ENCODE results near the gene SPATA32.

Gene SPATA32

DNA sequence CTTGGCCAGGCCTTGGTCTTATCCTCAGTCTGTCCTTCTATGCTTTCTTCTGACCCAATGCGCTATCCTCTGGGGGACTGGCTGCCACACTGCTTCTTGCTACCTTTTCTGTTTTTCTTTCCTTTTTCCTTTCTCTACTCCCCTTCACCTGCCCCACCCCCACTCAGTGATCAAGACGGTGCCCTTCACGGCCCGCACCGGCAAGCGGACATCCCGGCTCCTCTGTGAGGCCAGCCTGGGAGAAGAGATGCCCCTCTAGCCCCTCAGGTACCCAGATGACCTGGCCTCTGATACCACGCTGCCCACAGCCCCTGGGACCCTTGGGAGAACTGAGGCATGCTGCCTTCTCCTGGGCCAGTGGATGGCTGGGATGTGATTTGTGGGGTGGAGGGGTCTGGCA, 15.6 kb downstream of the SPATA32 start:
- no peak for DNase-seq

DNA sequence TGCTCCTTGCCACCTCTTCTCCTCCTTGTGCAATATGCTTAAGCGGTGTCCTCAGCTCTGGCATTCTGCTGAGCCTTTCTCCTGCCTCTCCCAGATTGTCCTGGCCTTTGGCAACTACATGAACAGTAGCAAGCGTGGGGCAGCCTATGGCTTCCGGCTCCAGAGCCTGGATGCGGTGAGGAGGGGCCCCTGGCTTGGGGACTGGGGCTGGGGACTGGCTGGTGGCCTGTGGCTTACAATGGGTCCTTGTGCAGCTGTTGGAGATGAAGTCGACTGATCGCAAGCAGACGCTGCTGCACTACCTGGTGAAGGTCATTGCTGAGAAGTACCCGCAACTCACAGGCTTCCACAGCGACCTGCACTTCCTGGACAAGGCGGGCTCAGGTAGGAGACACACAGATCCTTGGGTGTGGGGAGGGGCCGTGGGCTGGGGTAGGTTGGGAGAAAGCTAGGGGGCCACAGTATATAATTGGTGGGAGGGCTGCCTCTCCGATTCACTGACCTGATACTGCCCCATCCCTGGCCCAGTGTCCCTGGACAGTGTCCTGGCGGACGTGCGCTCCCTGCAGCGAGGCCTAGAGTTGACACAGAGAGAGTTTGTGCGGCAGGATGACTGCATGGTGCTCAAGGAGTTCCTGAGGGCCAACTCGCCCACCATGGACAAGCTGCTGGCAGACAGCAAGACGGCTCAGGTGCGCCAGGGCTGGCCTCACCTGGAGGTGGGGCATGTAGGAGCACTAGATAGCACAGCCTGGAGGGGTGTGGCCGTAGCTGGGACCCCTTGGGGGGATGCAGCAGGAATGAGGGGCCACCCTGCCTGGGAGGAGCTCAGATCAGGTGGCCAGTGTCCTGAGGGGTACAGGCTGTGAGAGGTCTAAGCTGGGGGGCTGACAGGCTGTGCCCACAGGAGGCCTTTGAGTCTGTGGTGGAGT, 16.9 kb downstream of the SPATA32 start:
- DNase-seq, result no peak

DNA sequence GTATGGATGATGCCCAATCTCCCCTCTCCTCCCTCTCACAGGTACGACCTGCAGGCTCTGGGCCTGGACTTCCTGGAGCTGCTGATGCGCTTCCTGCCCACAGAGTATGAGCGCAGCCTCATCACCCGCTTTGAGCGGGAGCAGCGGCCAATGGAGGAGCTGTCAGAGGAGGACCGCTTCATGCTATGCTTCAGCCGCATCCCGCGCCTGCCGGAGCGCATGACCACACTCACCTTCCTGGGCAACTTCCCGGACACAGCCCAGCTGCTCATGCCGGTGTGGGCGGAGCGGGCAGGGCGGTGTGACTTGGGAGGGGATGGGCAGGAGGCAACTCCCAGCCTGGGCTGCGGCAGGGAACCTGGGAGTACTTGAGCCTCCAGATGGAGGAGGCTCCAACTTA, 18.1 kb downstream of the SPATA32 start:
- no peak for DNase-seq

DNA sequence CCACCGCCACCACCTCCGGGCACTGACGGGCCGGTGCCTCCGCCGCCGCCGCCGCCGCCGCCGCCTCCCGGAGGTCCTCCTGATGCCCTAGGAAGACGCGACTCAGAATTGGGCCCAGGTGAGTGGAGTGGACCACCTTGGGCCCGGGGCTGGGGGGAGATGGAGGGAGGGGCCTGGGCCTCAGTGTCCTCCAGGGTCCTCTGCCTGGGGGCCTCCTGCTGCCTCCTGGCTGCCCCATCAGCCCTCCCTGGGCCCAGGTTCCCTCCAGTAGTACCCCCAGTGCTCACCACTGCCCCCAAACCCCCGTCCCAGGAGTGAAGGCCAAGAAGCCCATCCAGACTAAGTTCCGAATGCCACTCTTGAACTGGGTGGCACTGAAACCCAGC, 19.9 kb downstream of the SPATA32 start:
- DNase-seq, result no peak

DNA sequence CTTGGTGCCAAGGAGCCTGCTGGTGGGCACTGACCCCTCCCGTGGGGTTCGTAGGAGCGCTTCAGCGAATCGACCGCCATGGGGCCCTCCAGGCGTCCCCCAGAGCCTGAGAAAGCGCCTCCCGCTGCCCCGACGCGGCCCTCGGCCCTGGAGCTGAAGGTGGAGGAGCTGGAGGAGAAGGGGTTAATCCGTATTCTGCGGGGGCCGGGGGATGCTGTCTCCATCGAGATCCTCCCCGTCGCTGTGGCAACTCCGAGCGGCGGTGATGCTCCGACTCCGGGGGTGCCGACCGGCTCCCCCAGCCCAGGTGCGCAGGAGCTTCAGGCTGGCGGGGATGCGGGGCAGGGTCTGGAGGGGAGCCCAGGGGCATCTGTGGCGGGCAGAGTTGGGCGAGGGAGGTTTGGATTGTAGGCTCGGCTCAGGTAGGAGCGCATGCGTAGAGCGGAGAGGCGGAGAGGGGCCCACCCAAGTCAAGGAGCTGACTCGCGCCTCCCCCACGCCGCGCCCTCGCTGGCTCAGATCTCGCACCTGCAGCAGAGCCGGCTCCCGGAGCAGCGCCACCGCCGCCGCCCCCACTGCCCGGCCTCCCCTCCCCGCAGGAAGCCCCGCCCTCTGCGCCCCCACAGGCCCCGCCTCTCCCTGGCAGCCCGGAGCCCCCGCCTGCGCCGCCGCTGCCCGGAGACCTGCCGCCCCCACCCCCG, 20.4 kb downstream of the SPATA32 start:
- DNase-seq, result no peak

DNA sequence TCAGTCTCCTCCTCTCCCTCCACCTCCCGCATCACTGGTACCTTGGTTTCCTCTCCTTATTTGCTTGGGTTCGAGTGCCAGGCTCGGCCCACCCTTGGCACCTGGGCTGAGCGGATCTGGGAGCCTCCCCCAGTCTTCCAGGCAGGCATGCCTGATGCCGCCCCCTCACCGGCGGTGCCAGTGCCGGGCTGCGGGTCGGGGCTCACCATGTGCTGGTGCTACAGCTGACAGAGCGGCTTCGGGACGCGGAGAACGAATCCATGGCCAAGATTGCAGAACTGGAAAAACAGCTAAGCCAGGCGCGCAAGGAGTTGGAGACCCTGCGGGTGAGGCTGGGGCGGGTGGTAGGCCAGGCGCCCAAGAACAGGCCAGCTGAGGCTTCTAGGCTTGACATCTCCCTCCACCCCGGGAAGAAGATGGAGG, 21.0 kb downstream of the SPATA32 start:
- no peak for DNase-seq

DNA sequence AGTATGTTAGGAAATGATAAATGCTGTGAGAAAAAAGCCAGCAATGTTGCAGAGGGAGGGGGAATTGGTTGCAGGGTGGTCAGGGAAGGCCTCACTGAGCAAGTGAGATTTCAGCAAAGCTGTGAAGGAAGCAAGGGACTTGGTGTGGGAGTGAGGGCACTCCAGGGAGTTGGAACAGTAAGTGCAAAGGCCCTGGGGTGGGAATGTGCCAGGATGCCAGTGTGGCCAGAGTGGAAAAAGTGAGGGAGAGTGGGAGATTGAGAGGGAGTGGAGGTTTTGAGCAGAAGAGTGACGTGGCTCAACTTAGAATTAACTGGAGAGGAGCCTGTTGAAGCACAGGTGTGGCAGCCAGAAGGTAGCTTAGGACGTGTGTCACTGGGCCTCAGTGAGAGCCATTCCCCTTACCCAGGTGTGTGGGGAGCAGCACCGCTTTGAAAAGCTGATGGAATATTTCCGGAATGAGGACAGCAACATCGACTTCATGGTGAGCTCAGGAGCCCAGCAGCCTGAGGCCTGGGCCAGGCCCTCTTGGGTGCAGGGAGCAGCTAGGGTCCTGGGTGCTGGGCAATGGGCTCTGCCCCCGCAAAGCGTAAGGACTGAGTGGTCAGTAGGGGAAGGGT, 23.6 kb downstream of the SPATA32 start:
- no peak for DNase-seq

DNA sequence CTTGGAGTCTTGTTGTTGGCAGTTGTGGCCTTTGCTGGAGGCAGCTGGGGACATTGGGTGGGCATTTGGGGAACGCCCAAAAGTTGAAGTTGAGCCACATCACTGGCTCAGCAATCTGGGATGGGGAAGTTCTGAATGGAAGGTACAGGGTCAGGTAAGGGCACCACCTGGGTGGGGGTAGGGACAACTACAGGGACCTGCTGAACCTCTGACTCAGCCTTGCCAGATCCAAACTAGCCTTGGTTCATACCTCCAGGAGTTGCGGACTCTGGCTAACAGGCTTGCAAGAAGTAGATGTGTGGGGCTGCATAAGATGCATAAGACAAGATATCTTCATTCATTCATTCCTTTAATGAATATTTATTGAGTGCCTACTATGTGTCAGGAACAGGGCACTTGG, 24.2 kb downstream of the SPATA32 start:
- DNase-seq, result no peak

DNA sequence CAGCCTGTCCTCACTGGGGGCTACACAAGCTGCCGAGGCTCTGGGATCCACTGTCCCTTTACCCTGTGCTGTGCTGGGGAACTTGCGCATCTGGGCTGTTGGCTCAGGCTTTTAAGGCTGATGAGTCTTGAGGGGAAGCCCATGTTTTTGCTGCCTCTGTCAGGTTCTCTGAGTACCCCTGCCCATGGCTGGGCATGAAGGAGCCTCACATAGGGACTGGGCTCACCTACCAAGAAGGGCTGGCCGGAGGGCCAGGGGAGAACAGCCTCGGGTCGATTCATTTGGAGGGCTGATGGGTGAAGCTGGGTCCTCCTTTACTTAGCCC, 25.6 kb downstream of the SPATA32 start:
- DNase-seq, result no peak

DNA sequence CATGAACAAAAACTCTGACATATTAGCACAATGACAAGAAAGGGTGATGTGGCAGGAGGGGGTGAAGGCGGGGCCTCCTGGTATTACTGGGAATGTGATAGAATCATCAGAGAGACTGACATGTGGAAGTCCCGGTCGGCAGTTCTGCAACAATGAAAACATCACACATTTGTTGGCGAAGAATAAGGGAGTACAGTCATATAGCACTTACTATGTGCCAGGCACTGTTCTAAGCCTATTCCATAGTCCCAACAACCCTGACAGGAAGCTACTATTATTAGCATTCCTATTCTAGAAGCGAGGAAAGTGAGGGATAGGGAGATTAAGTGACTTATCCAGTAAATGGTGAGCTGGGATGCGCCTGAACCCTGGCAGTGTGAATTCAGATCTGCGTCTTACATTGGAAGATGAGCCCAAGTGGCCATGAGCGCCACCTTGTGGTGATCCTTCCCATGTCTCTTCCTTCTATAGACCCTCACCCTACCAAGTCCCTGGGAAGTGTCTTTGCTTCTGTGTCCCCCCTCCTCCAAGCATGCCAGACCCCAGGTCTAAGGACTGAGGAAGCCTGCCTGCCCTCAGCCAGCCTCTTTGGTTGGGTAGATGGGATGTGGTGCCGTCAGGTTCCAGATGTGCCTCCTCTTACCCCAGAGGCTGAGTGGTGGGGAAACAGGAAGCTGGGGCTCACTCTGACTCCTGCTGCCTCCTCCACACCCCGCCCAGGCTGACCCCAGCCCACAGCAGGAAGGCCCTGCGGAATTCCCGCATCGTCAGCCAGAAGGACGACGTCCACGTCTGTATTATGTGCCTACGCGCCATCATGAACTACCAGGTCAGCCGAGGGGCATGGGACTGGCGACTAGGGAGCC, 26.2 kb downstream of the SPATA32 start:
- DNase-seq, result peak; percentile 93

DNA sequence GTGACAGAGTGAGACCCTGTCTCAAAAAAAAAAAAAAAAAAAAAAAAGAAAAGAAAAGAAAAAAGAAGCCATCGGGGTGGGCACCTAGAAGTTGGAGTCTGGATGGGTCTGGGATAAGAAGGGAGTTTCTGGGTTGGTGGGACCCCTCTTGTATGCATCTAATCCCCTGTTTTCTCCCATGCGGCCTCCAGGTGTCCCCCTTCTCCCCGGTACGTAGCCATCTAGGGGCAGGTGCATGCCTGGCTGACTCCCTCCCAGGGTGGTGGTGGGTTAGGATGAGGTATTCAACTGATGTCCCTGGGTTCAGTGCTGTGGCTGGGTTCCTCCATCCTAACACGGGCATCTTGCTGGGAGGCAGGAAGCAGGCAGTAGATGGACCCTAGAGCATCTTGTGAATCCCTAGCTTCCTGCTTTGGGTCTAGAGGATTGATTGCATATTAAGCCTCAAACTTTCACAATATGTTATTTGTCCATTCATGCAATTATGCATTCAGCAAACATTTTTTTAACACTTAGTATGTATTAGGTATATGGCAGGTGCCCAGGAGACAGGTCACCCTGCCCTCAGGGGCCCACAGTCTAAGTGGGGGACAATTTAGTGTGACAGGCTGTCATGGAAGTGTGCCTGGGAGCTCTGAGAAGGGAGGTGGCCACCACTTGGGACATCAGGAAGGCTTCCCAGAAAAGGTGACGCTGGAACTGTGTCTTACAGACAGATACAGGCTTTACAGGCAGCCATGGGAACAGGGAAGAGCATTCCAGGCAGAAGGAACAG, 27.1 kb downstream of the SPATA32 start:
- peak; percentile 73 for DNase-seq

DNA sequence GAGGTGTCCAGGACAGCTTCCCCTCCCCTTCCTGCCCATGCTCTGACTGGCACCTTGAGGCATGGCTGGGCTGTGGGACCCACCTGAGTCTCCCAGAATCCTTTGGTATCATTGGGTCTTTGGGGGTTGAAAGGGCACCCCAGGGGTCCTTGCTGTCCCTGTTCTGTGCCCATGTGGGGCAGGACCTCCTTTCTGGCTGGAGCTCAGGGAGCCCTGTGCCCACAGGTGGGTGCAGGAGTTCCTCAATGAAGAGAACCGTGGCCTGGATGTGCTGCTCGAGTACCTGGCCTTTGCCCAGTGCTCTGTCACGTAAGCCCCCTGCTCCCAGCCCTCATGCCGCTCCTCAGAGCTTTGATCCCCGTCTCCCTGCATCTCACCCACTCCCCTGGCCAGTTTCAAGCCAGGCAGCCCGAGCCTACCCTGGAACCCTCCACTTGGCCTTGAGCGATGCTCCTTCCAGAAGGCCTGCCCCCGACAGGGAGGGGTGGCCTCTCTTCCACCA, 28.4 kb downstream of the SPATA32 start:
- DNase-seq, result no peak

DNA sequence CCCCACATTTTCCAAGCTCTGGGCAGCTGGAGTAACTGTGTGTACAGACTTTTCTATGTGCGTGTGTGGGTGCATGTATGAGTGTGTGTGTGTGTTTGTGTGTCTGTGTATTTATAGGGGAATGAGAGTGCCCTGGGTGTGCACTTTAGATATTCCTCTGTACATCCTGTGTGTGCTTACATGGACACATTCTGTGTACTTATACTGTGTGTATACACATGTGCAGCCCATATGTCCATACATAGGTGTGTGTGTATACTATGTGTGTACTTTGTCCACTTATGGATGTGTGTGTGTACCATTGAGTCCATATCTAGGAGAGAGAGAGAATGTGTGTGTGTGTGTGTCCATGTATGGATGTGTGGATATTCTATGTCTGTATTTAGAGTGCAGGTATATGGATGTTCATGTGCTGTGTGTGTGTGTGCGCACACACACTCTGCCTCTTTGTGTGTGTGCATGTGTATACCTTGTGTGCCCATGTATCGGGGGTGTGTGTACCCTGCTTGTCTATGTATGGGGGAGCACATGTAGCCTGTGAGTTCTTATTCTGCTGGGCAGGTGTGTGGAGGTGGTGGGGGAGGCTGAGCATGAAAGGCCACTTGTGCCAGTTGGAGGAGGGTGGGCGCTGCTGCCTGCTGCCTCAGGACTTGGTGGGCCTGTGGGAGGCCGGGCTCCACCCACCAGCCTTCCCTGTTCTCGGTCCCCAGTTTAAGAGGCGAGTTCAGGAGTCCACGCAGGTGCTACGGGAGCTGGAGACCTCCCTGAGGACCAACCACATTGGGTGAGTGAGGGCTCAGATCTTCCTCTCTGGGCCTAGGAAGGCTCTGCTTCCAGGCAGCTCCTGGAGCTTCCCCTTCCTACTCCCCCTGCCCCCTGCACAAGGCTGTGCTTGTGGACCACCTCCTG, 29.1 kb downstream of the SPATA32 start:
- no peak for DNase-seq

DNA sequence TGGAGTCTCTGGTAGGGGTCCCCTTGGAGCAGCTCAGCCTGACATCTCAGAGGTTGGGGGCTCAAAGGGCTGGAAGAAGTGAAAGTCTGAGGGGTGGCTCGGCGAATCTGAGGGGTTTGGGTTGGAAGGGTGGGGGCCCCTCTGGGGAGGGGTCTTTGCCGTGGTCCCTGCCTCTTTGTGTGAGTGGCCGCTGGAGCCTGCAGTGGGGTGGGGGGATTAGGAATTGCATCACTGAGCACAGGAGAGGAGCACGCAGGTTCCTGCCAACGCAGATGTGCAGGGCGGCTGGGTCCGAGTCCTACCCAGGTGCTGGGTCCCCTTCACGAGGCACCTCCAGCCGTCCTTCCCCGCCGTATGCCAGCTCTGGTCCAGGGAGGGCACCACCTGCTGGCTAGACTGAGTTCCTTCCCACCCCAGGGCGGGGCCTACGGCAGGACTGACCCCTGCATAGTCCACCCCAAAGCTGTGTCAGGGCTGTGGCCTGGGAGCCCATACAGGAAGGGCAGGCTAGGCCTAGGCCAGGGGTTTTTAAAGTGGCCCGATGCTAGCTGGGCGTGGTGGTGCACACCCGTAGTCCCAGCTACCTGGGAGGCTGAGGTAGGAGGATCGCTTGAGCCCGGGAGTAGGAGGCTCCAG, 30.3 kb downstream of the SPATA32 start:
- DNase-seq, result peak; percentile 60

DNA sequence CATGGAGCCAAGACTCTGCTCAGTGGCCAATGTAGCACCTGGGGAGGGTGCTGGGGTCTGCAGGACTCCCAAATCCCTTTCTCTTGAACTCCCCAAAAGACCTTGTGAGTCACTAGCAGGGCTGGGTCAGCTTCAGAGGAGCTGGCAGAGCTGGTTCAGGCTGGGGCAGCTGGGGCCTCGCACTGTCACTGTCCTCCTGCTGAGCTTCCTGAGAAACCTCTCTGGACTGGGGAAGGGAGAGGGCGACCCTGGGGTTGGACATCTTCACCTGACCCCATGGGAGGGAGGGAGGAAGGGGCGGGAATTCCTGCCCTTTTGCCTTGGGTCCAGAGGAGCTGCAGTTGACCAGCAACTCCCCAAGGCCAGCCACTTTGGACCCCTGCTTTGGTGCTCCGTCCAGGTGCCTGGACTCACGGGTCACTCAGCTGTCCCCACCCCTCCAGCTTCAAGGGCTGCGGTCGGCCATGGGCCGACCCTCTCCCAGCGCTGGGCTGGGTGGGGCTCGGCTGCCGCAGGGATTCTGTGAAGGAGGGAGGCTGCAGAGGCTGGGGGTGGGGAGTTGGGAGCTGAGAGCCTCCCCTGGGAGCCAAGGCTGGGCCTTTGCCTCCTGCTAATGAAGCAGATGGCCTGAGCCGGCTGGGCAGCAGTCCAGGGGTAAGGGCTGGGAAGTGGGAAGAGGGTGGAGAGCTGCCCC, 31.0 kb downstream of the SPATA32 start:
- DNase-seq, result peak; percentile 22

DNA sequence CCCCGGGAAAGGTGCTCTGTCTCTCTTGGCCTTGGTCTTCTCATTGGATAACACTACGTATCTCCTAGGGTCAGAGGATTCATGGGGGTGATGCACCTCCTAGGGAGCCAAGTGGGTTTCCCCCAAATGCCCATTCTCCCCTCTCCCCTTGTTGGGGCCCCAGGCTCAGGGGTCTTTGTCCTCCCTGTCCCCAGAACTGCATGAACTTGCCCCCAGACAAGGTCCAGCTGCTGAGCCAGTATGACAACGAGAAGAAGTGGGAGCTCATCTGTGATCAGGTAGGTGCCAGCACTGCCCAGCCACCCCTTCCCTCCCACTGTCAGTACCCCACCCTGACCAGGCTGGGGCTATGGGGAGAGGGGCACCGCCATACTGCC, 31.5 kb downstream of the SPATA32 start:
- no peak for DNase-seq

DNA sequence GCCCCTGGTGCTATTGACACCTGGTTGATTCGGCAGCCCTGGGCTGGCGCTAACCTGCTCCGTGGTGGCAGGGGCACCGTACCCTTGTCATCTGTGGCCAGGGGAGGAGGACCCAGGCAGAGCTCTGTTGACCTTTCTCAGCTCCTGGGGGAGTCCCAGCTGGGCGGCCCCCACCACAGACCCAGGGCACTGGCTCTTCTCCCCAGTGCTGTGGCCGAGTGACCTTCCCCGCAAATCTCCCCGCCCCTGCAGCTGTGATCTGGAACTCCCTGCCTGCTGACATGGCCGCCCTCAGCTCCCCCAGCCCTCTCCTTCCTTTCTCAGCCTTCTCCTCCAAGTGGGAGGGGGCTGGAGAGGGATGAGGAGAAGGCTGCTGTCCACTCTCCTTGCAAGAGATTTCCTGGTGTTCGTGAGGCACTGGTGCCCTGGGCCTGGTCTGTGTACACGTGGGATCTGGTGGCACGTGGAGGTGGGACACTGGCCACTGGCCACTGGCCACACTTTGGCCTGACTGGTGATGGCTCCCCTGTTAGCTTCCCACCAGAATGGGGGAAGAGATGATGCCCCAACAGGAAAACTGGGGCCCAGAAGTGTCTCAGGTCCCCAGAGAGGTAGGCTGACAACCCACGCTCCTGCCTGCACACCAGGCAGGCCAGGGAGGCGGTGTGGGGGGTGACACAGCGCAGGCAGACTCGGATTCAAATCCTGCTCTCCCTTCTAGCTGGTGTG, 32.0 kb downstream of the SPATA32 start:
- peak; percentile 18 for DNase-seq

DNA sequence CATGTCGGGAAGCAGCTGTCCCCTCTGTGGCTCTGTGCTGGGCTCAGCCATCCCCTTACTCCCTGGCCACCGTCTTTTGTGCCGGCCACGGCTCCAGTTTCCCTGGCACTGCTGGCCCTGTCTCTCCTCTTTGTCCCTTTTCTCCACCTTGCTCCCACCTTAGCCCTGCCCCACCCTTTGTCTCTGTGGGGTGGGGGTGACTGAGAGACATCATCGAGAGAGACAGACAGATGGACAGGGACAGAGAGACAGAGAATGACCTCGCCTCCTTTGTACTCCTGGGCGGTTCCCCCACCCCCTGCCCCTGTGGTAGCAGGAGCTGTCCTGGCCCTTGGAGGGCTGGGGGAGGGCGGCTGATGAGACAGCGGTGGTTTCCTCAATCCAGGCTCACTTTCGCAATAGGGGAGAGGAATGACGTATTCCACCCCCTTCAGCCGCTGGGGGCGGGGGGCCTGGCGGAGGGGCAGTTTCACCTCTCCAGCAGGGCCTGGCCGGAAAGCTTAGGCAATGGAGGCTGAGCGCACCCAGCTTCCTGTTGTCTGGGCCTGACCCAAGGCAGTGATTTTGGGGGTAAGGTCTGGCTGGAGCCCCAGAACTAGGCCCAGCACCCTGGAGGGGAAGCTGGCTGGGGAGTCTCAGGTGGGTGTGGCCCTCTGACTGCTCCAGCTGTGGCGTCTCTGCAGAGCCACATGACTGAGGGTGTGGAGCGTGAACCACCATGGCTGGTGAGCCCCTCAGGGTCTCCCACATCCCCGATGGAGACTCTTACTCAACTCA, 32.9 kb downstream of the SPATA32 start:
- peak; percentile 85 for DNase-seq

All from CD4-positive, alpha-beta T cell treated with Interleukin-17A for 4 hours (primary cell).